ENCODE results near the gene ARHGAP8.
"Not testable (repeated sequence)": the region's sequence is repeated elsewhere in the genome, so short reads cannot be mapped to it uniquely, and the experiment has no call there.

ARHGAP8 gene

DNA sequence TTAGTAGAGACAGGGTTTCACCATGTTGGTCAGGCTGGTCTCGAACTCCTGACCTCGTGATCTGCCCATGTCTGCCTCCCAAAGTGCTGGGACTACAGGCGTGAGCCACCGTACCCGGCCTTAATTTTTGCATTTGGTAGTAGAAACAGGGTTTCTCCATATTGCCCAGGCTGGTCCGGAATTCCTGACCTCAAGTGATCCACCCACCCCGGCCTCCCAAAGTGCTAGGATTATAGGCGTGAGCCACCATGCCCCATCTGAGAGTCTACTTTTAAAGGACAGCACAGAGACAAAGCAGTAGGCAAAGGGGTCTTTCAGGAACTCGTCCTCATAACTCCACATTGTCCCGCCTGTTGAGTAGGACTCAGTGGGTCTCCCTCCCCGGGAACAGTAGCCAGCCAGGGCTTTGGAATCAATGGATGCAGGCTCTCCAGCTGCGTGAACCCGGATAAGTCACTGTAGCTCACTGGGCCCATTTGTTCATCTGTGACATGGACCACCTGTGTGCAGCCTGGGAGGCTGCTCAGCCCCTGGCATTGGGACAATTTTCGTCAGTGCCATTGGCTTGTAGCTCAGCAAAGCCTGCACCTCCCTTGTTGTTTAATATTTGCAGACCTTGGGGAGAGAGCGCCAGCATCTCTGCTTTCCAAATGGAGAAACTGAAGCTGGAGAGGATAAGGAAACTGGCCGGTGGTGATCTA, 86.1 kb downstream of the ARHGAP8 start:
- DNase-seq, result no peak

DNA sequence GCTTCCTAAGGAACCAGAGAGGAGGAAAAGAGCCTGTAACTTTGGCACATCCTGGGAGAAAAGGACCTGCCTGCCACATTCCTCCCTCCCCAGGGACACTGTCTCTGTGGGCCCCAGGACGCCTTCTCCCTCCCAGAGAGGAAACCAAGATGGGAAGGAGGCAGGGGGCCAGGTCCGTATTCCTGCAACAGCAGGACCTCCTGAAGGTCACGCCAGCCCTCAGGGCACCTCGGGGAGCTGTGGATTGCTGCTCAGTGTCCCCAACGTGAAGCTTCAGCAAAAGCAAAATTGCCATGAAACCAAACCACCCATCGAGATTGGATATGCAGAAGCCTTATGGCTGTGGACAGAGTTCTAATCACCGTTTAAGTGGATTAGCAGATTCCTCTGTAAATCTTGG, 86.7 kb downstream of the ARHGAP8 start:
- DNase-seq, result no peak

DNA sequence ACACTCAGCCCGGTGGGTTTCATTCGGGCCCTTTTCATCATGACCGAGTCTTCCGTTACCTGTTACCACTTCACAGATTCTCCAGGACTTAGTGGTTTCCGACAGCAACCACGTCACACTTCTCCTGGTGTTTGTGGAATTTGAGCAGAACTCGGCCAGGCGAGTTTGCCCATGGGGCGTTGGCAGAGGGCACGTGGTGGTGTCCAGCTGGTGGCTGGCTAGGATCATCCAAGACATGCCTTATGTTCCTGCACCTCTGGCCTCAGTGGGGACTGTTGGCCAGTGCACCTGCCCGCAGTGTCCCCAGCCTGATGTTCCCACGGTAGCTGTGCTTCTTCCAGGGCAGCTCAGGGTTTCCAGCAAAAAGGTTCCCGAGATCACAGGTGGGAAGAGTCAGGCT, 87.3 kb downstream of the ARHGAP8 start:
- no peak for DNase-seq

GRCh38 chr22:44840611-44841322, 88.4 kb downstream of the ARHGAP8 start:
- no peak for DNase-seq

DNA sequence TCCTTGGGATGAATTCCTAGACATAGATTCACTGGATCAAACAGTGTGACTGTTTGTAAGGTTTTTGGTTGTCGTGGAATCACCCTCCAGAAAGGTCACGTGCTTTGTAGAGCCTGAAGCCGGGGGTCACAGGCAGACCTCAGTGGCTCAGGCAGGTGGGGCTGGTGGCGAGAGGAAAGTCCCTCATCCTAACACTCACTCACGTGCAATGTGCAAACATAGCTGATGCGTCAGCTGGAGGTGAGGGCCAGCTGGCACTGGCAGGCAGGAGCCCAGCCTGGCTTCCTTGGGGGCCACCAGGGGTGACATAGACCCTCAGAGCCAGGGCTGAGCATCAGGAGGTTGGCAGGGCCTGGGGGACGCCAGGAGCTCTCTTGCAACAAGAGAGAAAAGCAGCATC, 90.0 kb downstream of the ARHGAP8 start:
- no peak for DNase-seq

DNA sequence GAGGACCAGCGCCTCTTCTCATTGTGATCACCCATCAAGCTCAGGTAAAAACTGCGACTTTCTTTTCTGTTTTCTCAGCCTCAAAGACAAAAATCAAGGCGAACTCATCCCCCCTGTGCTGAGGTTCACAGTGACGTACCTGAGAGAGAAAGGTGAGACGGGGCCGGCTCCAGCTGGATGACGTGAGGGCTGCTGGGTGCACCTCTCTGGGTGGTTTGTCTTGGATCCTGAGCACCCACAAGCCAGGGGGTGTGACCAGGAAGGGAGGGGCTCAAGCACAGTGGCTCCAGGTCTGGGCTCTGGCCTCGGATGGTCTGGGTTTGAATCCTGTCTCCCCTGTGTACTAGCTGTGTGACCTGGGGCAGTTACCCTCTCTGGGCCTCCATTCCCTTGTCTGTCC, 92.8 kb downstream of the ARHGAP8 start:
- no peak for DNase-seq

DNA sequence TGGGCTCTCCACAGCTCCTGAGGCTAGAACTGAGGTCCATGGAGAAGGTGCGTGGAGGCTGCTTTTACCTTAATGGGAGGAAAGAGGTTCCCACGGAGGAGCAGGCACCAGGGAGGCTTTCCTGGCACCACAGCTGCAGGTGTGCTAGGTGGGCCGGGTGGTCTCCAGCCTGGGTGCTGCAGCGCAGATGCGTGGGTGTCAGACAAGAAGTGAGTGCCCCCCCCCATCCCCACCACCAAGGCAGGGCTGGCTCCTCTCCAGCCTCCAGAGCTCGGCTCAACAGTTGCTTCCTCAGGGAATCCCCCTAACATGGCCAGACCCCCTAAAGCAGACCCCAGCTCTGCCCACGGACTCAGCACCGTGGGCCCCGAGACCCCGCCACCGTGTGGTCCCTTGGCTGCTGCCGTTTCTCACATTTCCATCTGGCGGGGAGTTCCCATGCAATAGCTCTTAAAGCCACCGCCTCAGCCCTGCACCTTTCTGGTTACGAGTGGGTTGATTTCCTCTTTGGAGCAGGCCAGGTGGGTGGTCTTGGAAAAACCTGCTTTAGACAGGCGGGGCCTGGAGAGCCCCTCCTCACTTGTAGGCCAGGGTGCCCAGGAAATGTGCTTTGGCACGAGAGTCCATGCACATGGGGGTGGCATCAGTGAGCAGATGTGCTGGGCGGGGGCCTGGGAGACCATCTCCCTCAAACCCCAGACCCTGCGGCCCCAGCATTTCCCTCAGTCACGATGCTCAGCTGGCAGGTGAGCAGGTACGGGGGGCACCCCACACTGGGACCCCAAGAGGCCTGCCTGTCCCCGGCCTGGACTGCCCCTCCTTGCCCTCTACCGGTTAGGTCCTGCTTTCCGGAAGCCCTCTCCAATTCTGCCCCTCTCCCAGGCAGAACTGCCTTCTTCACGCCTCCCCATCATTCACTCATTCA, 93.7 kb downstream of the ARHGAP8 start:
- DNase-seq, result no peak

- no peak for DNase-seq
Measured at GRCh38 chr22:44846726-44847275, 94.4 kb downstream of the ARHGAP8 start.

DNA sequence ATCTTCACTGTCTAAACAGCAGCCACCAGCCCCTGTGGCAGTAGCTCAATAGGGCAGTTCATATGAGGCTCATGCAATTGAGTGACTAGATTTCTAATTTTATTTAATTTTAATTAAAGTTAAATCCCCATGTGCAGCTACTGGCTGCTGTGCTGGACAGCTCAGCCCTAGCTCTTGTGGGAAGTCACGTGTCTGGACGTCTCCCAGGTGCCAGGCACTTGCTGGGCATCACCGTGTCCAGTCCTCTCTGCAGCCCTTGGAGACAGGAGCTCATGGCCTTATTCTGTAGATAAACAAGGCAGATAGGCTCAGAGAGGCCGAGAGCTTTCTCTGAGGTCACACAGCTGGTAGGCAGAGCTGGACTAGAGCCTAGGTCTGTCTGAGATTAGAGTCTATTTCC, 95.0 kb downstream of the ARHGAP8 start:
- no peak for DNase-seq

GRCh38 chr22:44847892-44848291, 95.5 kb downstream of the ARHGAP8 start:
- no peak for DNase-seq

- DNase-seq, result no peak
Measured at GRCh38 chr22:44848296-44848741, 95.9 kb downstream of the ARHGAP8 start.

- no peak for DNase-seq
Measured at GRCh38 chr22:44848791-44849420, 96.5 kb downstream of the ARHGAP8 start.

DNA sequence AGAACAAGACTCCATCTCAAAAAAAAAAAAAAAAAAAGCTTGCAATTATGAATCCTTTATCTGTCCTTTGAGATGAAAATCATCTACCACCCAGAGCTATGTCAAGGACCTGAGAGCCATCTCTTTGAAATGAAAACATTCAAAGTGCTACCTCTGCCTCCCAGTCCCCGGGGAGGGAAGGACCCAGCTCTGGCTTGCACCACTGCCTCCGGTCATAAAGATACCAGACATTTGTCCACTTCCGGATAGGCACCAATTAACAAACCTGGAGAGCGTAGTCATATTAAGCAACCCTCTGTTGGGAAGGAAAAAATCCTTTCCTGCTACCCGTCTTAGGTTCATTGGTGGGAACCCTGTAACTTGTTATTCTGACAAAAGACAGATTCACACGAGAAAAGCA, 98.6 kb downstream of the ARHGAP8 start:
- DNase-seq, result no peak

- DNase-seq, result not testable (repeated sequence)
Measured at GRCh38 chr22:44854641-44855040, 102.3 kb downstream of the ARHGAP8 start.

DNA sequence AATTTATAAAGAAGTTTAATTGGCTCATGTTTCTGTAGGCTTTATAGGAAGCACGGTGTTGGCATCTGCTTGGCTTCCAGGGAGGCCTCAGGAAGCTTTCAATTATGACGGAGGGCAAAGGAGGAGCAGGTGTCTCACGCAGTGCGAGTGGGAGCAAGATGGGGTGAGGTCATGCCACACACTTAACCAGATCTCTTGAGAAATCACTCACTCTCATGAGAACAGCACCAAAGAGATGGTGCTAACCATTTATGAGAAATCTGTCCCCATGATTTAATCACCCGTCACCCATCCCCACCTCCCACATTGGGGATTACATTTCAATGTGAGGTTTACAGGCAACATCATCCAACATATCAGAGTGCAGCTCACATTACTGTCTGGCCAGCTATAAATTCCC, 103.5 kb downstream of the ARHGAP8 start:
- no peak for DNase-seq

DNA sequence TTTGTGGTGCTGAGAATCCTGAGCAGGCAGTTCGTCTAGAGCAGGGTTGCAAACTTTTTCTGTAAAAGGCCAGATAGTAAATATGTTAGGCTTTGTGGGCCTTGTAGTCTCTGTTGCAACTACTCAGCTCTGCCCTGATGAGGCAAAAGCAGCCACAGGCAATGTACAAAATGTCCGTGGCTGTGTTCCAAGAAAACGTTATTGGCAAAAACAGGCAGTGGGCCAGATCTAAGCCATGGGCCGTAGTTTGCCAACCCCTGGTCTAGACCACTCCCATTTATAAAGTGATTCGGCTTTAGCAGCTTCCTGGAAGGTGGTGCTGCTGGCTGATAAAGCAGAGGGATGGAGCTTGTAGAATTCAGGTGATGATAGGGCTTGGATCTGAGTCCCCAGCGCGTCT, 106.4 kb downstream of the ARHGAP8 start:
- not testable (repeated sequence) for DNase-seq

DNA sequence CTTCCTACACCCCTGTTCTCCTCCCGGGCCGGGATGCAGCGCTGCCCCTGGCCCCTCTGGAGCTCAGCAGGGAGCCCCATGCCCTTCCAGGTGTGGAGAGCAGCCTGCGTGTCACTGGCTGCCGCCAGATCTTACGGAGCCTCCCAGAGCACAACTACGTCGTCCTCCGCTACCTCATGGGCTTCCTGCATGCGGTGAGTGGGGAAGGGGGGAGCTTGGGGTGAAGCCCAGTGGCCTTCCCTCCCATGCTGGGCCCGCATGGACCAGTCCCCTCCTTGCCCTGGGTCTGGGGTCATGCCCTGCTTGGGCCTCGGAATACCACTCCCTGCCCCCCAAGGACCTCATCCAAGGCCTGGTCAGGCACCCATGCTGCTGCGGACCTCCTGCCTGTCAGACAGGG, 107.3 kb downstream of the ARHGAP8 start:
- DNase-seq, result no peak

DNA sequence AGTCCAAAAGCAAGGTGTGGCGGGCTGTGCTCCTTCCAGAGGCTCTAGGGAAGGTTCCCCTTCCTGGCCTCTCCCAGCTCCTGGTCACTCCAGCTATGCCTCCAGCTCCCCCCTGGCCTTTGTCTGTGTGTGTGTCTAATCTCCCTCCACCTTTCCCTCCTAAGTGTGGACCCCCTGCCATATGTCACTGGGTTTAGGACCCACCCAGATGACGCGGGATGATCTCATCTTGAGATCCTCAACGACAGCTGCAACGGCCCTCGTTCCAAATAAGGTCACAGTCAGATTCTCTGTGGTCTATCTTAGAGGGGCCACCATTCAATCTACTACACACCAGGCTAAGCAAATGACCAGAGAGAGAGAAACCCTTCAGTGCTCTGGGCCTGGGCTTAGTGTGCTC, 107.9 kb downstream of the ARHGAP8 start:
- DNase-seq, result no peak

DNA sequence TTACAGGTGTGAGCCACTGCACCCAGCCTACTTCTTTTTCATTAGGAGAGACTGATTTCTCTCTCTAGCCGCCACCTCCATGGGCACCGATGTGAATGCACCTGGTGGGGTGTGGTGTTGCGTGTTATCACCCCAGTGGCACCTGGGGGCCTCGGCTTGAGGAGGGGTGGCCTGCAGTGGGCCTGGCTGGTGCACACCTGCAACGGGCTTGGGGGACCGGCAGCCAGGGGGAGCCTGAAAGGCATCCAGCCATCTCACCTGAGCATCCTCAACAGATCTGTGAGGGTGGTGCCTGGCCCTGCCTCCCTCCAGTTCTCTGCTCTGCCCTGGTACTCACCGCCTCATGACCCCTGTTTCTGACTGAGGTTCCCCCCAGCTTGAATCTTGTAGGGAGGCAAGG, 108.9 kb downstream of the ARHGAP8 start:
- no peak for DNase-seq

DNA sequence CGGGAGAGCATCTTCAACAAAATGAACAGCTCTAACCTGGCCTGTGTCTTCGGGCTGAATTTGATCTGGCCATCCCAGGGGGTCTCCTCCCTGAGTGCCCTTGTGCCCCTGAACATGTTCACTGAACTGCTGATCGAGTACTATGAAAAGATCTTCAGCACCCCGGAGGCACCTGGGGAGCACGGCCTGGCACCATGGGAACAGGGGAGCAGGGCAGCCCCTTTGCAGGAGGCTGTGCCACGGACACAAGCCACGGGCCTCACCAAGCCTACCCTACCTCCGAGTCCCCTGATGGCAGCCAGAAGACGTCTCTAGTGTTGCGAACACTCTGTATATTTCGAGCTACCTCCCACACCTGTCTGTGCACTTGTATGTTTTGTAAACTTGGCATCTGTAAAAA, 109.9 kb downstream of the ARHGAP8 start:
- no peak for DNase-seq

DNA sequence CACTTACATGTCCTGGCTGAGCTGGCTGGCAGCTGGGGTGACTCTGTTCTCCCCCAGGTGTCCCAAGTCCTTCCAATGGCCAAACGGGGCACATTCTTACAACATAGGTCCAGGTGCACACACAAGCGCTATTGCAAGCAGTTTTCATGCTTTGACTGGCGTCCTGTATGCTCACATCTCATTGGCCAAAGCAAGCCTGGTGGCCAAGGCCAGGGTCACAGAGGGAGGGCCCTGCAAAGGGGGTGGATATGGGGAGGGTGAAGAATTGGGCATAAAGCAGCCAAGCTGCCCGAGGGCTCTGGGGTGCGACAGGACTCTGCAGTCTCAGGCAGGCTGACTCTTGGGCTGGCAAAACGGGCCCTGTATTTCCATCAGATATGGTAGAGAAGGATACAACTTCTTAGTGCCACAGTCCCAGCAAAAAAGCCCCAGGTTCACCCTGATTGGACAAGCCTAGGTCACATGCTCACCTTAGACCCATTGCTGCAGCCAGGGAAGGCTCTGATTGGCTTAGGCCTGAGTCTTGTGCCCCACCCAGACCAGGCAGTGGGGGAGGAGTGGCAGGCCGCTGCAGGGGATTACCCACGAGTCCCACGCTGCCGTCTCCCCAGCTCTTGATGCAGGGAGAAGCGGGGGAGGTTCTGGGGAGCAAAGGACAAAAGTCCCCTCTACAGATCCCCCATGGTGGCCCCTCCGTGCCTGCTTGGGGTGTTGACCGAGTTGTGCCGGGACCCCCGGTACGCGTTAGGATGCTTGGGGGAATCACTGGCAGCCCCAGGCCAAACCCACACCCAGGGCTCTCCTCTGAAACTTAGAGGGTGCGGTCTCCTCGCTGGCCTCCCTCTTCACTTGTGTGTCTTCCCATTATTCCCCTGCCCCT, 110.8 kb downstream of the ARHGAP8 start:
- DNase-seq, result no peak
